GM21515 (cell line): ENCODE results near the gene USP12.
"Not testable (repeated sequence)": the region's sequence is repeated elsewhere in the genome, so short reads cannot be mapped to it uniquely, and the experiment has no call there.

Experiments
- ATAC-seq: cut with Tn5 transposase; IDR thresholded peaks from one replicate; pipeline ENCODE4 v1.9.1; 2021; ENCODE audit not compliant: unreplicated experiment

Gene USP12

DNA sequence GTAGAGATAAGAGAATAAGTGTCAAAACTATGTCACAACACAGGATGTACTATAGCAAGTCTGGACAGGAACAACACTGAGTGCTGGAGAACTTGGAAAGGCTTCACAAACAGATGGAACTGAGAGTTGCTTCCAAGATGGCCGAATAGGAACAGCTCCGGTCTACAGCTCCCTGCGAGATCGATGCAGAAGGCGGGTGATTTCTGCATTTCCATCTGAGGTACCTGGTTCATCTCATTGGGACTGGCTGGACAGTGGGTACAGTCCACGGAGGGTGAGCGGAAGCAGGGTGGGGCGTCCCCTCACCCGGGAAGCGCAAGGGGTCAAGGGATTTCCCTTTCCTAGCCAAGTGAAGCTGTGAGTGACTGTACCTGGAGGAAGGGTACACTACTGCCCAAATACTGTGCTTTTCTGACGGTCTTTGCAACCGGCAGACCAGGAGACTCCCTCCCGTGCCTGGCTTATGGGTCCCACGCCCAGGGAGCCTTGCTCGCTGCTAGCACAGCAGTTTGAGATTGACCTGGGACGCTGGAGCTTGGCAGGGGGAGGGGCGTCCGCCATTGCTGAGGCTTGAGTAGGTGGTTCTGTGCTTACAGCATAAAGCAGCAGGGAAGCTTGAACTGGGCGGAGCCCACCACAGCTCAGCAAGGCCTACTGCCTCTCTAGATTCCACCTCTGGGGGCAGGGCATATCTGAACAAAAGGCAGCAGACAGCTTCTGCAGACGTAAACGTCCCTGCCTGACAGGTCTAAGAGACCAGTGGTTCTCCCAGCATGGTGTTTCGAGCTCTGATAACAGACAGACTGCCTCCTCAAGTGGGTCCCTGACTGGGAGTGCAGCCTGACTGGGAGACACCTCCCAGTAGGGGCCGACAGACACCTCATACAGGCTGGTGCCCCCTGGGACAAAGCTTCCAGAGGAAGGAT, 46.0 kb downstream of the USP12 start:
- no peak for ATAC-seq

DNA sequence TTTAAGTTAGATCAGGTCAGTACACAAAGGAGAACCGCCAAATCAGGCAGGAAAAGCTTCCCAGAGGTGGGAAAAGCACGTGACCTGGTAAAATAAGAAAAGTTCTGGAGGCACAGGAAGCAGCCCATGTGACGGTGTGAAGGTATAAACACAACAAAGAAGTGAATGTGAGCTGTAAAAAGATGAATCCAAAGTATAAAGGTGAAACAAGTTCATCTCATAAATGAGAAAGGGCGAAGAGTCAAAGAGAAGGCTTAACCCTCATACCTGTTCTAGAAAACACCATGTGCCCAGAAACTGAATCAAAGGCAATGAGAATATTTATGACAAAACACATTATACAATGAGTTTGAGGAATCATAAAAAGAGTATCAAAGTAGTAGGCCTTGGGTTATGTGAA, 47.0 kb downstream of the USP12 start:
- ATAC-seq: no peak

DNA sequence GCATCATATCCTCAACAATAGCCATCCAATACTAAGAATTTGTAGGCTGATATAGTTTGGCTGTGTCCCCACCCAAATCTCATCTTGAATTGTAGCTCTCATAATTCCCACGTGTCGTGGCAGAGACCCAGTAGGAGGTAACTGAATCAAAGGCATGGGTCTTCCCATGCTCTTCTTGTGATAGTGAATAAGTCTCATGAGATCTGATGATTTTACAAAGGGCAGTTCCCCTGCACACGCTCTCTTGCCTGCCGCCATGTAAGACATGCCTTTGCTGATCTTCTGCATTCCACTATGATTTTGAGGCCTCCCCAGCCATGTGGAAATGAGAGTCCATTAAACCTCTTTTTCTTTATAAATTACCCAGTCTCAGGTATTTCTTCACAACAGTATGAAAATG, 48.2 kb downstream of the USP12 start:
- ATAC-seq: not testable (repeated sequence)

DNA sequence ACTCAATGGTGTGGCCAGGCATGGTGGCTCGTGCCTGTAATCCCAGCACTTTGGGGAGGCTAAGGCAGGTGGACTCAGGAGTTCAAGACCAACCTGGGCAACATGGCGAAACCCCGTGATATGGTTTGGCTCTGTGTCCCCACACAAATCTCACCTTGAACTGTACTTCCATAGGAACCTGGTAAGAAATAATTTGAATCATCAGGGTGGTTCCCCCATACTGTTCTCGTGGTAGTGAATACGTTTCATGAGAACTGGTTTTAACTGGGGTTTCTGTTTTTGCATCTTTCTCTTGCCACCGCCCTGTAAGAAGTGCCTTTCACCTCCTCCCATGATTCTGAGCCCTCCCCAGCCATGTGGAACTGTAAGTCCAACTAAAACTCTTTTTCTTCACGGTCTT, 49.6 kb downstream of the USP12 start:
- ATAC-seq: no peak

- no peak for ATAC-seq
Measured at GRCh38 chr13:27120811-27121210, 50.8 kb downstream of the USP12 start.

- no peak for ATAC-seq
Measured at GRCh38 chr13:27120011-27120410, 51.6 kb downstream of the USP12 start.

- no peak for ATAC-seq
Measured at GRCh38 chr13:27118428-27119054, 53.1 kb downstream of the USP12 start.

GRCh38 chr13:27117952-27118351, 53.7 kb downstream of the USP12 start:
- ATAC-seq: no peak

DNA sequence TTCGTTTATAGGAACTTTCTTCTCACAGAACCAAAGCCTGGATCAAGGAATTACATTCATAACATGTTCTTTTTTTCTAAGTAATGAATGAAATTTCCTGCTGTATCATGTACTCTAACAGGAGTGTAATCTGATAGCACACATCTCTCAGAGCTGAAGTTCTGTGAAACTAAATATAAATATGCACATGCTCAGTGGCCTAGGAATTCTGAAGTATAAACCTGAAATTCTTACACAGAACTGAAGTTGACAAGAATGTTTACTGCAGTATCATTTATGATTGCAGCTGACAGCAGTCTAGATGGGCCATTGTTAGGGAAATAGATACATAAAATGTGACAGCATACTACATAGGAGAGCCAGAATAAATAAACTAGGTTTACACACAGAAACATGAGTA, 54.5 kb downstream of the USP12 start:
- no peak for ATAC-seq

GRCh38 chr13:27113436-27113835, 58.2 kb downstream of the USP12 start:
- ATAC-seq: no peak

GRCh38 chr13:27112006-27112405, 59.6 kb downstream of the USP12 start:
- no peak for ATAC-seq

DNA sequence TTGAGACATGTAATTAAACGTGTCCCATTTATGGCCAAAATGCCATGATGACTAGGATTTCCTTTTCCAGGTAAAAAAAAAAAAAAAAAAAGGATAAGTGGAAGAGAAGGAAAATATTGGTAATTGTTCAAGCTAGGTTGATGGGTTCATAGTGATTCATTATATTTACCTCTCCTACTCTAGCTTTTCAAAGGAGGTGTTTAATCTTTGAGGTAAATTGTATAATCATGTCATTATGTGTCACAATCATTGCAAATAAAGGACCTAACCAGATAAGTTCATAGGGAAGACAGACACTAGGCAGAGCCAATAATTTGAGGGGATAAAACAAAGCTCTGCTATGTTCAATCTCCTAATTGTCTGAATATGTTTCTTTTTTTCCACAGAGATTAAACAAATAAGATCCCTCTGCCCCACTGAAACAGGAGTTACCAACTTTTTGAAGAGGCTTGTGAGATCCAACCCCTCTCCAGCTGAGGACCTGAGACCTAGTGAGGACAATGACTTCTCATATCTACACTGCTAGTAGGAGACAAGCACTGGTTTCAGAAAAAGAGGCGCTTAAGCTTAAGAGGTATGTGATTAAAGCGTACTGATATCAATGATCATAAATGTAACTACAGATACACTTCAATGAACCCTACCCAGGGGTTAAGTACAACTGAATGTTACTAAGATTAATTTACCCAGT, 61.4 kb downstream of the USP12 start:
- ATAC-seq: no peak

DNA sequence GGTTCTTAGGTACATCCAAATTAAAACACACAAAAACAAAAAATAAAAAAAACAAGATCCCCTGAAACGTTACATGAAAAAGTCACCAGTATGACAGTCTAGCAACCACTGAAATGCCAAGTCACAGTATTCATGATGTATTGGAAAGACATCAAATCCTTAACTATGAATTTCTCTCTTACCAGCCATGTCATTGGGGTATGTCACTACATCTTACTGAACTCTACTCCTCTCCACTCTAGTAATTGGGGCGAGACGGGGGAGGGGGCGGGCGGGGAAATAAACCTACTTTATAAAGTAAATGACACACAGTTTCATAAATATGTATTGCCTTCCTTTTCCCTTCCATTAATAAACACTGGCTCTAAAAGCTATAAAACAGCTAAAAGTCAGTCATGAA, 65.5 kb downstream of the USP12 start:
- no peak for ATAC-seq

DNA sequence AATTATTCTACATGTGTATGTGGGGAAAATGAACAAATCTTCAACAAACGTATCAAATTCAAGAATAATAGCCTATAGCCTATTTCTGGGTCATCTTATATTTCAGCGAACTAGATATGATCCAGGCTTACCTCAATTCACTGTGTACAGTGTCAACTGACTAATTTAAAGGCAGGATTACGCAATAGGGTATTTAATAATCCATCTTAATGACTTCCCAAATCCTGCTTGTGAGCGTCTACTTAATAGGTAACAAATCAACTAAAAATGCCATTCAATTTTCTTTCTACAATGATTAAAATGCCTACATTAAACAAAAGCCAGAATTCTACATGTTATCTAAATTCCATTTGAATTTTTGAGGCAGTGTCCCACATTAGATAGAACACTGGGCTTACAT, 67.0 kb downstream of the USP12 start:
- ATAC-seq: no peak

DNA sequence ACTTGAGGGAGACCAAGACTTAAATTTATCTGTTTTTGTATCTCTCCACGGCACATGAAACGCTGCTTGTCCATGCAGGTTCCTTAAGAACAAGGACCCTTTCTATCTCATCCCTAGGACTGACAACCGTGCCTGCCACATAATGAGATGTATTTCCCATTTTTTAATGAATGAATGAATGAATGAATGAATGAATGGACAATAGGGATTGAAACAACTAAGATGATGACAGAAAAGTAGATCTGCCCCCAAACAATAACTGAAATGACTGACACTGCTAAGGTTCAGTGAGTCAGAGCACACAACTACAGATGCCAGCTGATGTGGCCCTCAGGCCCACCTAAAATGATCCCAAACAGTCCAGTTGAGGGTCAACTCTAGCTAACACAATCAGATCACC, 69.8 kb downstream of the USP12 start:
- no peak for ATAC-seq

DNA sequence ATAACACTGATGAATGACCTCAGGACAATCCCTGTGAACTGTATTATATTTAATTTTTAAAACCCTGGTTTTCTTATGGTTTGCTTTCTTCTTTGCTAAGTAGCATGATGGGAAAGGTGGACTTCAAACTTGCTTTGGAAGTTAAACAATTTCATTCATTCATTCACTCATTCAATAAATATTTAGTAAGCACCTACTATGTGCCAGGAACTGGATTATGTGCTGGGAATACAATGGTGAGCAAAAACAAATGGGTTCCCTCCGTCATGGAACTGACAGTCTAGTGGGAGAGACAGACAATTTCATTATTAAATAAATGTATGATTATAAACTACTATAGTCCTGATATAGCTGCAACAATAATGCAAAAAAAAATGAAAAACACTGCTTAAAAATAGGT, 70.3 kb downstream of the USP12 start:
- no peak for ATAC-seq

DNA sequence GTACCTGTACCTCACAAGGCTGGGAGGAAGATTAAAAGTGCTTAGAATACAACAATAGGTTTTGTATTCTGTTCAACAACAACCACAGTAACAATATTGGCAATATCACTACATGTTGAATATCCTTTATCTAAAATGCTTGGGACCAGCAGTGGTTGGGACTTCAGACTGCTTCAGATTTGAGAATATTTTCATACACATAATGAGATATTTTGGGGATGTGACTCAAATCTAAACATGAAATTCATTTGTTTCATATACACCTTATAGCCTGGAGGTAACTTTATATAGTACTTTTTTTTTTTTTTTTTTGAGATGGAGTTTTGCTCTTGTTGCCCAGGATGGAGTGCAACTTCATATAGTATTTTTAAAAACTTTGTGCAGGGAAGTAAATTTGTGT, 73.9 kb downstream of the USP12 start:
- ATAC-seq: no peak

DNA sequence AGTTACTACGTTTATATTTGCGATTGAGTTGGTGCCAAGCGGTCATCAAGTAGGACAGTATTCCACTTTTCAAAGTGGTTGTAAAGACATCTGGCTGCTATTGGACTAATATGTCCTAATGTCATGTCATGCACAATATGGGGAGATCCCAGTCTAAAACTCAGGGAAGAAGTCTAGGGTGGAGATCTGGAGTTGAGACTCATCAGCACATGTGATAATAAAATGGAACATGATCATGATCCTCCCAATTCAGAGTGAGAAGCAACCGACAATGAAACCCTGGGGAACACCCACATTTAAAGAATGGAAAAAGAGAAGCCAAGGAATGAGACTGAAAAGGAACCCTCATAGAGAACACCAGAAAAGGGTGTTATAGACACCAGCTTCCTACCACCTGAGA, 80.2 kb downstream of the USP12 start:
- ATAC-seq: no peak

DNA sequence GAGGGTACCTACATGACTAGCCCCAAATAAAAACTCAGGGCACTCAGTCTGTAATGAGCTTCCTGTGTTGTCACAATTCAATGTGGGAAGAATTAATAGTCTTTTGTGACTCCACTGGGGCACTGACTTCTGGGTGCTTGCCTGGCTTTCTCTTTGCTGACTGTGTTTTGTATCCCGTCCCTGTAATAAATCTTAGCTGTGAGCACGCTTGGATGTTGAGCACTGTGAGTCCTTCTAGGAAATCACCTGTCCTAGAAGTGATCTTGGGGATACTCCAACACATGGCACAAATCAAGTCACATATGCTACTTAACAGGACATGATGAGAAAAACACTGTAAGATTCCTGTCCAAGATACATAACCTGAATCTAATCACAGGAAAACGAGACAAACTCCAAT, 83.0 kb downstream of the USP12 start:
- no peak for ATAC-seq

GRCh38 chr13:27086599-27087265, 84.9 kb downstream of the USP12 start:
- ATAC-seq: no peak

GRCh38 chr13:27083183-27083582, 88.4 kb downstream of the USP12 start:
- no peak for ATAC-seq
